ENCODE results near the gene LIMS1. TPM values are rescaled to one million over a fixed set of nuclear protein-coding genes. Genes with fewer than 3 reads are reported as not detected.
A peak's percentile ranks its signal among the peaks of the same experiment; 100 is the strongest.

LIMS1 gene
- total and polyA plus RNA-seq, 10 donors, result 8.9 to 104 (median 61.2) TPM

DNA sequence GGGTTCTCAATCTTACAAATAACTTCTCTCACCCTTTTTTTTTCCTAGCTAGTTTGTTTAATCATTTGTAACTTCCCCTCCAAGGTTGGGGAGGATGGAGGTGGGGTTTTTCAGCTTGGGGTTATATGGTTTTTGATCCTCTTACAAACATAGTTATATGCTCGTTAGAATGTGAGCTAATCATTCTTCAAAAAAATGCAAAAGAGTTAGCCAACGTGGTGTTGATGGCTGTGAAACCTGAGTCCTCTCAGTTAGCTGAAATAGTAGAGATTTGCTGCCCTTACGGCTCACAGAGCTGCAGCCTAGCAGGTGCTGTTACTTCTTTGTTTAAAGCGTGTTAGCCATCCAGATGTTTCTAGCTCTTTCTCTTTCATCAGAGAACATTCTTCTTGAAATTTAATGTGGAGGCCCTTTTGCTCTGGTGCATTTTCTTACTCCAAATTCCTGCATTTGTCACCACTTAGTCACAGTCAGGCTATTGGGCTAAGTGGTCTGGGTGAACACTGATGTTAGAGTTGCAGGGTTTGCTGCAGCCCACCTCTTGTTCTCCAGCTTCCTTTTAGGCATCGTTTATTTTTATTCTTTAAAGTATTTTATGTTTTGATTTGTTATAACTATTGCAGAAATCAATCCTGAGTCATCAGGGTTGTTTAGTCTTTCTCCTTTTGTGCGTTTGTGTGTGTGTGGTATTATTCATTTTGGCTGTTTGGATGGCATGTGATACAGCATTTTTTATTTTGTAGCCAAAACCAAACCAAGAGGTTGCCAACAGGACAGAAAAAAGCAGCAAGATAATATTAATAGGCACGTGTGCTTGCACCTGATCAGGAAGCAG lies 41.1 kb downstream of the LIMS1 start:
- H3K4me1 ChIP-seq, result peaks cover 13 to 89% (median 40%) of the 10 kb centered on the region in 6 donors
- H3K27me3 ChIP-seq (replicated peaks in 1 of 7), result peaks cover 0 to 31% (median 0%) of the 10 kb centered on the region in 7 donors
- H3K9me3 ChIP-seq, result no peaks in the 10 kb centered on the region
- DNase-seq, result no peak
- H3K36me3 ChIP-seq, result no peaks in the 10 kb centered on the region
- intact Hi-C loops (cut with DNase I; ENCODE audit: low total_unique reads), result no loop called here
- 51 to 60% (median 59%) methylated on average over 7 of the region's 7 CpGs for WGBS, 5 donors
- TF ChIP-seq POLR2A (IDR thresholded peaks at IDR 0.05), result no peak
- no peak overlapping the region for H3K4me3 ChIP-seq
- H3K27ac ChIP-seq, result no peak overlapping the region

DNA sequence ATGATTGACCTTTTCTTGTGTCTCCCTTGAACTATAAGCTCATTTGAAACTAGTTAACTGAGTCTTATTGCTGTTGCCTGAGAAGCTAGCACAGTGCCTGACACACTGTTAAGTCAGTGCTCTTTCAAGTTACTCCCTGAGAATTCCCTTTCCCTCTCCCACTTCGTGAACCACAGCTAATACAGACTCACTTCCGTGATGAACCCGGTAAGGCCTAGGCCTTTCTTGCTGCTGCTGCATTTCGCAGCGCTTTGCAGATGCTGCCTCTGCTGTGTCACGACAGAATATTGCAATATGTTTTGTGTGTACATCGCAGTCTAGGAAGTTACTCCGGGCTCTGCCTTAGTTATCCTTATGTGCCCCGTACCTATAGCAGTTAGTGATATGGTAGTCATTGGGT lies 42.8 kb downstream of the LIMS1 start:
- TF ChIP-seq POLR2AphosphoS5 (IDR thresholded peaks at IDR 0.05), result no peak
- TF ChIP-seq POLR2A (IDR thresholded peaks at IDR 0.05), result no peak
- no peak for TF ChIP-seq CTCF (IDR thresholded peaks at IDR 0.05 in 8 of 11, conservative IDR thresholded peaks at IDR 0.05 in 3 of 11)
- peaks cover 0 to 47% (median 0%) of the 10 kb centered on the region in 7 donors for H3K27me3 ChIP-seq (replicated peaks in 1 of 7)
- H3K4me1 ChIP-seq, result peaks cover 19 to 88% (median 48%) of the 10 kb centered on the region in 6 donors
- 88 to 94% (median 90%) methylated on average over 9 of the region's 9 CpGs for WGBS, 5 donors
- no peak overlapping the region for H3K4me3 ChIP-seq
- intact Hi-C loops (cut with DNase I; ENCODE audit: low total_unique reads), result no loop called here
- H3K27ac ChIP-seq, result peak overlapping the region in 2 of 8 donors; percentile 6 to 10
- no peaks in the 10 kb centered on the region for H3K9me3 ChIP-seq
- no peaks in the 10 kb centered on the region for H3K36me3 ChIP-seq
- DNase-seq, result no peak

- 35 to 60% (median 40%) methylated on average over 6 of the region's 6 CpGs for WGBS, 5 donors
- TF ChIP-seq POLR2AphosphoS5 (IDR thresholded peaks at IDR 0.05) (peak; percentile 65 to 89 (median 71)), POLR2A (IDR thresholded peaks at IDR 0.05) (no peak)
- no peaks in the 10 kb centered on the region for H3K36me3 ChIP-seq
- peaks cover 19 to 74% (median 46%) of the 10 kb centered on the region in 6 donors for H3K4me1 ChIP-seq
- peak; percentile 81 for DNase-seq
- no peak overlapping the region for H3K4me3 ChIP-seq
- H3K27me3 ChIP-seq (replicated peaks in 1 of 7), result peaks cover 0 to 60% (median 0%) of the 10 kb centered on the region in 7 donors
- intact Hi-C loops (cut with DNase I; ENCODE audit: low total_unique reads), result no loop called here
- H3K27ac ChIP-seq, result peak overlapping the region in 3 of 8 donors; percentile 20 to 42 (median 41)
- H3K9me3 ChIP-seq, result no peaks in the 10 kb centered on the region
Measured at GRCh38 chr2:108579623-108580022, 45.4 kb downstream of the LIMS1 start.

GRCh38 chr2:108580050-108580449 lies 45.8 kb downstream of the LIMS1 start:
- peaks cover 0 to 61% (median 0%) of the 10 kb centered on the region in 7 donors for H3K27me3 ChIP-seq (replicated peaks in 1 of 7)
- peak overlapping the region in 5 of 8 donors; percentile 9 to 55 (median 41) for H3K27ac ChIP-seq
- 13 to 46% (median 24%) methylated on average over 1 of the region's 1 CpG for WGBS, 5 donors
- H3K4me1 ChIP-seq, result peaks cover 19 to 74% (median 45%) of the 10 kb centered on the region in 6 donors
- no peaks in the 10 kb centered on the region for H3K36me3 ChIP-seq
- H3K9me3 ChIP-seq, result no peaks in the 10 kb centered on the region
- H3K4me3 ChIP-seq, result no peak overlapping the region
- intact Hi-C loops (cut with DNase I; ENCODE audit: low total_unique reads), result no loop called here
- no peak for DNase-seq
- TF ChIP-seq CTCF (IDR thresholded peaks at IDR 0.05 in 8 of 11, conservative IDR thresholded peaks at IDR 0.05 in 3 of 11) (no peak), POLR2AphosphoS5 (IDR thresholded peaks at IDR 0.05) (no peak), POLR2A (IDR thresholded peaks at IDR 0.05) (no peak)

DNA sequence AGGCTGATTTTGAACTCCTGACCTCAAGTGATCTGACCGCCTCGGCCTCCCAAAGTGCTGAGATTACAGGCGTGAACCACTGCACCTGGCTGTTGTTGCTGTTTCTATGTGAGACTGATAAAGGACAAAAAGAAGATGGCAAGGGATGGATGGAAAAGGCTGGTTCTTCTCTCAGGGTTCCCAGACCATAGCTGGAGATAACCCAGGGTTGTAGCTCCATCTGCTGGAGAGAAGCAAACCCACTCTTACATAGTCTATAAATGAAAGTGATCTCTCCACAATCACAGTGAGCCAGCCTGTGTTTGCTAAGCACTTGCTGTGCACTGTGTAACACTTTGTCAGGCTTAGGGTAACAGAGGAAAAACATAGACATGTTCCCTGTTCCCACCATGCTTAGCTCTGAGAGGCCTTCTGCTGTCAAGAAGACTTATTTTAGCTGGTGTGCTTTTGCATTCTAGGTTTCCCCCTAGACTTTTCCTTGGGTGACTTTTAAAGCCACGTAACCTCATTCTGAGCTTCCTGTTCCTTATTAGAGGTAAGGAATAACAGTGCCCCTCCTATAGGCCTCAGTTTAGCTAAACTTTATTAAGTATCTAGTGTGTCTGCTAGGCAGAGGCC lies 49.7 kb downstream of the LIMS1 start:
- intact Hi-C loops (cut with DNase I; ENCODE audit: low total_unique reads), result no loop called here
- Histone ChIP-seq H3K27ac (peak overlapping the region in 4 of 8 donors; percentile 21 to 86 (median 46)), H3K4me3 (no peak overlapping the region), H3K9me3 (no peaks in the 10 kb centered on the region), H3K27me3 (replicated peaks in 1 of 7) (peaks cover 0 to 53% (median 0%) of the 10 kb centered on the region in 7 donors), H3K4me1 (peaks cover 19 to 83% (median 54%) of the 10 kb centered on the region in 6 donors), H3K36me3 (no peaks in the 10 kb centered on the region)
- TF ChIP-seq CTCF (IDR thresholded peaks at IDR 0.05 in 8 of 11, conservative IDR thresholded peaks at IDR 0.05 in 3 of 11), result peak; percentile 60 to 86 (median 81)
- no peak for TF ChIP-seq POLR2A (IDR thresholded peaks at IDR 0.05)
- TF ChIP-seq POLR2AphosphoS5 (IDR thresholded peaks at IDR 0.05), result peak in 1 of 3 donors; percentile 37
- 47 to 75% (median 61%) methylated on average over 4 of the region's 4 CpGs for WGBS, 5 donors
- DNase-seq, result no peak
